A549 (cell line): ENCODE results near the gene HIVEP3.

Source experiments
- NR3C1 ChIP-seq: fragments of >200 bp; sonication (Bioruptor Twin); formaldehyde crosslinking; IDR thresholded peaks from 3 replicates; pipeline ENCODE4 v1.6.1; 2017
- POLR2A ChIP-seq: IDR thresholded peaks from 2 replicates; pipeline ENCODE4 v1.6.1; 2012; ENCODE audit warnings: mild to moderate bottlenecking, low read length

DNA sequence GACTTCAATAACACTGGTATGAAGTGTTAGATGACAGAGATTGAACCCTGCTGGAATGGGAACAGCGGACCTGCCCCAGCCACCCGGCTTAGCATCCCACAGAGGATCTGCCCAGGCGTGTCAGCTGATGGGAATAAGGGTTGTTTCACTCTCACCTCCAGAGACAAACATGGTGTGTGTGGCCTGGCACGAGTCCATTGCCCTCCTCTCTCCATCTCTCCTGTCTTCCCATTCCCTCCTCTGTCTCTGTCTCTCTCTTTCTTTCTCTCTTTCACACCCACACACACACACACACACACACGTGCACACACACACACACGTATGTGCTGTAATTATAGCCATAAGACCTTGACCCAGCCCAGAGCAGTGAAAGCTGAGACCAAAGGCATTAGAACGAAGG, 200.2 kb downstream of the HIVEP3 start:
- TF ChIP-seq POLR2A (no peak), NR3C1 (no peak)
